C1 segment of cervical spinal cord (tissue), 14 donors: ENCODE results near the gene KCNMA1.

Experiments
- DNase-seq, 14 donors: peaks; one replicate each; lab custom pipeline; 2025; lab: John Stamatoyannopoulos, UW

KCNMA1 gene

GRCh38 chr10:77457721-77458120, 179.9 kb downstream of the KCNMA1 start:
- DNase-seq: no peak

- no peak for DNase-seq
Observed at GRCh38 chr10:77457266-77457665, 180.3 kb downstream of the KCNMA1 start.

GRCh38 chr10:77456414-77456813, 181.2 kb downstream of the KCNMA1 start:
- DNase-seq: no peak

- peak in 5 of 14 donors; percentile 1 to 57 (median 11) for DNase-seq
Observed at GRCh38 chr10:77455561-77455960, 182.0 kb downstream of the KCNMA1 start.

GRCh38 chr10:77452952-77453564, 184.6 kb downstream of the KCNMA1 start:
- no peak for DNase-seq

- DNase-seq: no peak
Observed at GRCh38 chr10:77451886-77452285, 185.7 kb downstream of the KCNMA1 start.

GRCh38 chr10:77448226-77448625, 189.4 kb downstream of the KCNMA1 start:
- peak in 2 of 14 donors; percentile 11 to 15 for DNase-seq

GRCh38 chr10:77446700-77447099, 190.9 kb downstream of the KCNMA1 start:
- DNase-seq: no peak

- DNase-seq: no peak
Observed at GRCh38 chr10:77445547-77445946, 192.1 kb downstream of the KCNMA1 start.

- DNase-seq: no peak
Observed at GRCh38 chr10:77444041-77444440, 193.6 kb downstream of the KCNMA1 start.

- no peak for DNase-seq
Observed at GRCh38 chr10:77442699-77443189, 194.9 kb downstream of the KCNMA1 start.

GRCh38 chr10:77441353-77442166, 196.0 kb downstream of the KCNMA1 start:
- DNase-seq: no peak

- no peak for DNase-seq
Observed at GRCh38 chr10:77436257-77436975, 201.2 kb downstream of the KCNMA1 start.

- no peak for DNase-seq
Observed at GRCh38 chr10:77433546-77433945, 204.1 kb downstream of the KCNMA1 start.

- DNase-seq: no peak
Observed at GRCh38 chr10:77431980-77432797, 205.4 kb downstream of the KCNMA1 start.

GRCh38 chr10:77431209-77431611, 206.4 kb downstream of the KCNMA1 start:
- no peak for DNase-seq

GRCh38 chr10:77430530-77430929, 207.1 kb downstream of the KCNMA1 start:
- no peak for DNase-seq

- DNase-seq: peak in 1 of 14 donors; percentile 7
Observed at GRCh38 chr10:77428691-77429395, 208.8 kb downstream of the KCNMA1 start.

- no peak for DNase-seq
Observed at GRCh38 chr10:77424257-77424656, 213.4 kb downstream of the KCNMA1 start.

GRCh38 chr10:77422491-77423338, 214.9 kb downstream of the KCNMA1 start:
- no peak for DNase-seq
